ENCODE results near the gene SRPK1.
A peak's percentile ranks its signal among the peaks of the same experiment; 100 is the strongest.
"Not testable (repeated sequence)": the region's sequence is repeated elsewhere in the genome, so short reads cannot be mapped to it uniquely, and the experiment has no call there.

SRPK1 gene

GRCh38 chr6:35920793-35921732 is at the start of gene SRPK1:
TSS of gene SRPK1 (minus strand) at chr6:35921098. CDS start at chr6:35921056, 42 bp downstream.
- in situ Hi-C loops (cut with HindIII; ENCODE audit: low pct_ligation_motif_present, low pct_unique_long_range_greater_than_20kb, low sequenced_read_pairs): no loop called here
- peak; percentile 85 for DNase-seq

- peak; percentile 51 for DNase-seq
- in situ Hi-C loops (cut with HindIII; ENCODE audit: low pct_ligation_motif_present, low pct_unique_long_range_greater_than_20kb, low sequenced_read_pairs): no loop called here
Measured at GRCh38 chr6:35970181-35970580, 49.3 kb upstream of the SRPK1 start.

GRCh38 chr6:35969646-35970045 is 48.7 kb upstream of the SRPK1 start:
- no peak for DNase-seq
- in situ Hi-C loops (cut with HindIII; ENCODE audit: low pct_ligation_motif_present, low pct_unique_long_range_greater_than_20kb, low sequenced_read_pairs): no loop called here

- no peak for DNase-seq
- in situ Hi-C loops (cut with HindIII; ENCODE audit: low pct_ligation_motif_present, low pct_unique_long_range_greater_than_20kb, low sequenced_read_pairs): no loop called here
Measured at GRCh38 chr6:35968821-35969220, 47.9 kb upstream of the SRPK1 start.

- DNase-seq: peak; percentile 51
- in situ Hi-C loops (cut with HindIII; ENCODE audit: low pct_ligation_motif_present, low pct_unique_long_range_greater_than_20kb, low sequenced_read_pairs): no loop called here
Measured at GRCh38 chr6:35967076-35967774, 46.3 kb upstream of the SRPK1 start.

GRCh38 chr6:35962779-35963560 is 42.1 kb upstream of the SRPK1 start:
- DNase-seq: no peak
- in situ Hi-C loops (cut with HindIII; ENCODE audit: low pct_ligation_motif_present, low pct_unique_long_range_greater_than_20kb, low sequenced_read_pairs): no loop called here

- in situ Hi-C loops (cut with HindIII; ENCODE audit: low pct_ligation_motif_present, low pct_unique_long_range_greater_than_20kb, low sequenced_read_pairs): no loop called here
- no peak for DNase-seq
Measured at GRCh38 chr6:35960187-35960586, 39.3 kb upstream of the SRPK1 start.

- no peak for DNase-seq
- in situ Hi-C loops (cut with HindIII; ENCODE audit: low pct_ligation_motif_present, low pct_unique_long_range_greater_than_20kb, low sequenced_read_pairs): no loop called here
Measured at GRCh38 chr6:35955970-35956369, 35.1 kb upstream of the SRPK1 start.

- in situ Hi-C loops (cut with HindIII; ENCODE audit: low pct_ligation_motif_present, low pct_unique_long_range_greater_than_20kb, low sequenced_read_pairs): no loop called here
Measured at GRCh38 chr6:35955521-35955920, 34.6 kb upstream of the SRPK1 start.

GRCh38 chr6:35955071-35955470 is 34.2 kb upstream of the SRPK1 start:
- in situ Hi-C loops (cut with HindIII; ENCODE audit: low pct_ligation_motif_present, low pct_unique_long_range_greater_than_20kb, low sequenced_read_pairs): no loop called here
- DNase-seq: no peak

More at GRCh38 chr6:35955521-35955920, 34.6 kb upstream of the SRPK1 start:
- DNase-seq: no peak

- no peak for DNase-seq
- in situ Hi-C loops (cut with HindIII; ENCODE audit: low pct_ligation_motif_present, low pct_unique_long_range_greater_than_20kb, low sequenced_read_pairs): no loop called here
Measured at GRCh38 chr6:35954333-35954732, 33.4 kb upstream of the SRPK1 start.

- peak; percentile 36 for DNase-seq
- in situ Hi-C loops (cut with HindIII; ENCODE audit: low pct_ligation_motif_present, low pct_unique_long_range_greater_than_20kb, low sequenced_read_pairs): no loop called here
Measured at GRCh38 chr6:35948725-35949124, 27.8 kb upstream of the SRPK1 start.

GRCh38 chr6:35945650-35946025 is 24.7 kb upstream of the SRPK1 start:
- in situ Hi-C loops (cut with HindIII; ENCODE audit: low pct_ligation_motif_present, low pct_unique_long_range_greater_than_20kb, low sequenced_read_pairs): no loop called here
- no peak for DNase-seq

GRCh38 chr6:35943390-35943789 is 22.5 kb upstream of the SRPK1 start:
- DNase-seq: no peak
- in situ Hi-C loops (cut with HindIII; ENCODE audit: low pct_ligation_motif_present, low pct_unique_long_range_greater_than_20kb, low sequenced_read_pairs): no loop called here

GRCh38 chr6:35942355-35942754 is 21.5 kb upstream of the SRPK1 start:
- in situ Hi-C loops (cut with HindIII; ENCODE audit: low pct_ligation_motif_present, low pct_unique_long_range_greater_than_20kb, low sequenced_read_pairs): no loop called here
- DNase-seq: no peak

- DNase-seq; in situ Hi-C loops (cut with HindIII; ENCODE audit: low pct_ligation_motif_present, low pct_unique_long_range_greater_than_20kb, low sequenced_read_pairs): not testable (repeated sequence)
Measured at GRCh38 chr6:35941170-35941569, 20.3 kb upstream of the SRPK1 start.

- DNase-seq; in situ Hi-C loops (cut with HindIII; ENCODE audit: low pct_ligation_motif_present, low pct_unique_long_range_greater_than_20kb, low sequenced_read_pairs): not testable (repeated sequence)
Measured at GRCh38 chr6:35940014-35940413, 19.1 kb upstream of the SRPK1 start.

- not testable (repeated sequence) for DNase-seq
Measured at GRCh38 chr6:35939259-35939658, 18.4 kb upstream of the SRPK1 start.

More at GRCh38 chr6:35939259-35939658, 18.4 kb upstream of the SRPK1 start:
- in situ Hi-C loops (cut with HindIII; ENCODE audit: low pct_ligation_motif_present, low pct_unique_long_range_greater_than_20kb, low sequenced_read_pairs): not testable (repeated sequence)

All from ACHN (cell line).